Measurements from ENCODE around the gene ZNF227.

GRCh38 chr19:44212866-44213346 lies 574 bp downstream of the ZNF227 start:
- no peak for TF ChIP-seq ZNF274 (IDR thresholded peaks at IDR 0.05; ENCODE audit: low read depth, low read length)
- TF ChIP-seq YY1 (IDR thresholded peaks at IDR 0.05; ENCODE audit: insufficient read depth, insufficient read length): no peak
